Sigmoid colon (tissue), 4 donors: ENCODE data around the gene ST6GALNAC3.

Experiments used
- POLR2A ChIP-seq, 2 donors: fragments of 450-650 bp; IDR thresholded peaks; one replicate each; pipeline ENCODE4 v1.6.1; 2016; ENCODE audit warnings: antibody characterized with exemption in 2 of 2, mild to moderate bottlenecking in 2 of 2, moderate library complexity in 2 of 2
- POLR2AphosphoS5 ChIP-seq, 4 donors: sonication (generic); formaldehyde crosslinking; IDR thresholded peaks; one replicate each; pipeline ENCODE4 v1.6.1; 2017; ENCODE audit warnings: antibody characterized with exemption in 4 of 4
- TF ChIP-seq, protein P1 (sequence below), 4 experiments: fragments of 450-650 bp in 3 of 4; fragments of 200-600 bp in 1 of 4; IDR thresholded peaks; one replicate each; pipeline ENCODE4 v1.5.1; 2016 to 2019; ENCODE audit warnings: antibody characterized with exemption in 4 of 4, mild to moderate bottlenecking in 3 of 4, moderate library complexity in 2 of 4

DNA sequence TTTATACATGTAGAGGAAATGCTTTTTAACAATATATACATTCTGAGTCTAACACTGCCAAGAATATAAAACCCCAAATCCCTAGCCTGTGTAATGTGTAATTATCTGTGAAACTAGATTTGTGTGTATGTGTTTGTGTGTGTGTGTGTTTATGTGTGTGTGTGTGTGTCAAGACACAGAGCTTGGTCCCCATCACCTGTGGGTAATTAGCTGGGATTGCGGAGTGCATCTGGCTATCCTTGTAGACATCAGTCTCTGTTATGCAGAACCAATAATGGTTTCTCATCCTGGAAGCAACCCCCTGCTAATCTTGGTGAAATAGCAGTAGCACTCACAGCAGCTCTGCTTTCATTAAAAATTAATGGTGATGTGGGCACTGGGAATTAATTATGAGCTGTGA is 26.3 kb upstream of the ST6GALNAC3 start:
- TF ChIP-seq, protein P1, sequence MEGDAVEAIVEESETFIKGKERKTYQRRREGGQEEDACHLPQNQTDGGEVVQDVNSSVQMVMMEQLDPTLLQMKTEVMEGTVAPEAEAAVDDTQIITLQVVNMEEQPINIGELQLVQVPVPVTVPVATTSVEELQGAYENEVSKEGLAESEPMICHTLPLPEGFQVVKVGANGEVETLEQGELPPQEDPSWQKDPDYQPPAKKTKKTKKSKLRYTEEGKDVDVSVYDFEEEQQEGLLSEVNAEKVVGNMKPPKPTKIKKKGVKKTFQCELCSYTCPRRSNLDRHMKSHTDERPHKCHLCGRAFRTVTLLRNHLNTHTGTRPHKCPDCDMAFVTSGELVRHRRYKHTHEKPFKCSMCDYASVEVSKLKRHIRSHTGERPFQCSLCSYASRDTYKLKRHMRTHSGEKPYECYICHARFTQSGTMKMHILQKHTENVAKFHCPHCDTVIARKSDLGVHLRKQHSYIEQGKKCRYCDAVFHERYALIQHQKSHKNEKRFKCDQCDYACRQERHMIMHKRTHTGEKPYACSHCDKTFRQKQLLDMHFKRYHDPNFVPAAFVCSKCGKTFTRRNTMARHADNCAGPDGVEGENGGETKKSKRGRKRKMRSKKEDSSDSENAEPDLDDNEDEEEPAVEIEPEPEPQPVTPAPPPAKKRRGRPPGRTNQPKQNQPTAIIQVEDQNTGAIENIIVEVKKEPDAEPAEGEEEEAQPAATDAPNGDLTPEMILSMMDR (IDR thresholded peaks at IDR 0.05), result no peak
- TF ChIP-seq POLR2A (IDR thresholded peaks at IDR 0.05), result no peak
- TF ChIP-seq POLR2AphosphoS5 (IDR thresholded peaks at IDR 0.05), result no peak
